ENCODE measurements around the gene TLR6. TPM values are rescaled to one million over a fixed set of nuclear protein-coding genes. Genes with fewer than 3 reads are reported as not detected.
"Not testable (repeated sequence)": the region's sequence is repeated elsewhere in the genome, so short reads cannot be mapped to it uniquely, and the experiment has no call there.

Gene TLR6
- total RNA-seq, 1 donor from 2014 or later, result 1.2 TPM

DNA sequence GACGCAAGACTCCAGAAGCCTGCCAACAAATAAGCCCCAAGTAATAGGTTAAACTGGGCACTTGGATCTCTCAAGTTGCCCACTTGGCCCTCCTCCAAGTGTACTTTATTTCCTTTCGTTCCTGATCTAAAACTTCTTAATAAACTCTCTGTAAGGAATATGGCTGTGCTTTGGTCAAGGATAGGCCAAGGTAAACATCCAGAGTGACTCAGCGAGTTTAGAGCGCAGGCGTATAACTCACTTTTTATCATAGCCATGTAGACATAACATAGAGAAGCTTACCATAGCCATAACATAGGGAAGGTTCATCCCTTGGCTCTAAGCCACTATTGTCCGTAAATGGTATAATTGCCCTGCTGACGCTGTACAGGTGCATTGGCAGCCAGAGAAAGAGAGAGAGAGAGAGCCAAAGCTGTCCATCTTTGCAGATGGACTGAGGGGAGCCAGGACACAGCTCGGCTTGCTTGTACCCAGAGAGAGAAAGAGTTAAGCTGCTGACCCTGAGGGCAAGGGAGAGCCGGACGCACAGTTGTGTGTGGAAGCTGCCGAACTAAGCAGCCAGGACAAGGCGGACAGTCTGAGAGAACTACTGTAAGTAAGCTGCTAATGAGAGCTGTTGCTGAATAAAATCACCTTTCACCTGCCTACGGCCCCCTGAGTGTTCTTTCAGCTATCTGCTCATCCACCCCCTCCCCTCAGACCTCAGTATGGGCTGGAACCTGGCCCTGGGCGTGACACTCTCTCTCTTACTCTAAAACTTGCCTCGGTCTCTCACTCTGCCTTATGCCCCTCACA lies 53.9 kb downstream of the TLR6 start:
- DNase-seq (ENCODE audit: low spot score), result no peak
- intact Hi-C loops (cut with DNase I), result no loop called here

DNA sequence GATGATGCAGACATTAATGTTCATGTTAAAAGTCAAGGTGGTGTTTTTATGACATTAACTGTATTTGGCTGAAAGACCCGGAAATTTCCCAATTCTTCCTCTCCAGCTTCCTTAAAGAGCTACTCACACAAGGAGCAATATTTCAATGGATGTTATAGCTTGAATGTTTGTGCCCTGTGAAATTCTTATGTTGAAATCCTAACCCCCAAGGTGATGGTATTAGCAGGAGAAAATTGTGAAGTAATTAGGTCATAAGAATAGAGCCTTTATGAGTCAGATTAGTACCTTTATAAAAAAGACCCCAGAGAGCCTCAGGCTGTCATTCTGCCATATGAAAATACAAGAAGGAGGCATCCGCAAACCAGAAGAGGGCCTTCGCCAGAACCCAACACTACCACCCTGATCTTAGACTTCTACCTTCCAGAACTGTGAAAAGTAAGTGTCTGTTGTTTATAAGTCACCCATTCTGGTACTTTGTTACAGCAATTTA lies 55.6 kb downstream of the TLR6 start:
- intact Hi-C loops (cut with DNase I), result no loop called here

DNA sequence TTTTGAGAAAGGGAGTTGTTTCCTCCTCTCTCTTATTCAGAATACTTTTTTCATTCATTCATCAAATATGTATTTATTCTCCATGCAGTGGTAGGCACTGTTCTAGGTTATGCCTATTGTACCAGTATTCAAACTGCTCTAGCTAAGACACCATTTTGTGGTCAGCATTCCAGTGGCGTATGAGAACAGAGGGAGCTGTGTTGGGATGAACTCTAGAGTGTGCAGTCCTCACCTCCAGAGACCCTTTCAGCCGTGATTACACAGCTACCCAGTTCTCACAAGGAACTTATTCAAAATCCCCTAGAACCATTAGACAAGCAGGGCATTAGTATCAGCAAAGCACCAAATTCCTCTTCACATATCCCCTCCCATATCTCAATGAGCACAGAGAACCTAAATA lies 56.3 kb downstream of the TLR6 start:
- intact Hi-C loops (cut with DNase I), result no loop called here
- no peak for DNase-seq (ENCODE audit: low spot score)

More for the DNA sequence above, 55.6 kb downstream of the TLR6 start:
- no peak for DNase-seq (ENCODE audit: low spot score)

DNA sequence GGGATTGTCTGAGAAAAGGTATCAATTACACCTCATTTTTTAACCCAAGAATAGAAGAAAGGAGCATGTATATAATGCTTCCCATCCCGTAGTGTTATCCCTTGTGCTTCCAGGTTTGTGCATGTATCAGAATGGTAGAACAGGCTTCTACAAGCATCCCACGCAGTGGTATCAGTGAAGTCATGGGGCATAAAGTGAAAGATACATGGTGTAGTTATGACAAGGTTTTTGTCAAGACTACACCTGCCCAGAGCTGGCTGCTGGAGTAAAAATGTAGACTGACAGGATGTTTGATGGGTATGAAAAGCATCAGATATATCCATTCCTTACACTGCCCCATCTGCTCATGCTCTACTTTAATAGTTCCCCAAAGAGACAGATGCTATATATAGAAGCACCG lies 61.5 kb downstream of the TLR6 start:
- no peak for DNase-seq (ENCODE audit: low spot score)
- intact Hi-C loops (cut with DNase I), result no loop called here

- intact Hi-C loops (cut with DNase I), result no loop called here
These were observed 62.6 kb downstream of the TLR6 start for GRCh38 chr4:38794051-38794450.

GRCh38 chr4:38791010-38791409 lies 65.6 kb downstream of the TLR6 start:
- no peak for DNase-seq (ENCODE audit: low spot score)
- intact Hi-C loops (cut with DNase I), result no loop called here

More at GRCh38 chr4:38794051-38794450, 62.6 kb downstream of the TLR6 start:
- no peak for DNase-seq (ENCODE audit: low spot score)

GRCh38 chr4:38788317-38788716 lies 68.3 kb downstream of the TLR6 start:
- no peak for DNase-seq (ENCODE audit: low spot score)
- intact Hi-C loops (cut with DNase I), result no loop called here

GRCh38 chr4:38787693-38788092 lies 68.9 kb downstream of the TLR6 start:
- DNase-seq (ENCODE audit: low spot score), result no peak
- intact Hi-C loops (cut with DNase I), result no loop called here

DNA sequence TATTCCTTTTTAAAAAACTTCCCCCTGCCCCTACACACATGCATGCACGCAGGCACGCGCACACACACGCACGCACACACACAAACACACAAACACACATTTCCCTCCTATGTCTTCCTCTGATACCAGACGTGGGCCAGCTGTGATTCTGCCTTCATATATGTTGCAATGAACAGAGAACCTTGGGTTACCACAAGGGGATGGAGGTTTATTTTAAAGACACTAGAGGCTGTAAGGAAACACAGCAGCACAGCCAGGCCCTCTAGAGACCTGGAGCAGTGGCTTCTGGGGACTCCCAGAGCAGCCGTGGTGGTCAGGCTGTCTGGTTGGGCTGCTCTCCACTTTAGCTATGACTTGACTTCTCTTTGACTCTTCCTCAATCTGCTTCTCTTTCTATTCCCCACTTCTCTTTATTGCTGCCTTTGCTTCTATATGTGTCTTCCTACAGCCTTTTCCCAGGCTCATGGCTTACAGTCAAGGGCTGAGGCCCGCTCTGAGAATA lies 70.7 kb downstream of the TLR6 start:
- DNase-seq (ENCODE audit: low spot score), result no peak
- intact Hi-C loops (cut with DNase I), result no loop called here

DNA sequence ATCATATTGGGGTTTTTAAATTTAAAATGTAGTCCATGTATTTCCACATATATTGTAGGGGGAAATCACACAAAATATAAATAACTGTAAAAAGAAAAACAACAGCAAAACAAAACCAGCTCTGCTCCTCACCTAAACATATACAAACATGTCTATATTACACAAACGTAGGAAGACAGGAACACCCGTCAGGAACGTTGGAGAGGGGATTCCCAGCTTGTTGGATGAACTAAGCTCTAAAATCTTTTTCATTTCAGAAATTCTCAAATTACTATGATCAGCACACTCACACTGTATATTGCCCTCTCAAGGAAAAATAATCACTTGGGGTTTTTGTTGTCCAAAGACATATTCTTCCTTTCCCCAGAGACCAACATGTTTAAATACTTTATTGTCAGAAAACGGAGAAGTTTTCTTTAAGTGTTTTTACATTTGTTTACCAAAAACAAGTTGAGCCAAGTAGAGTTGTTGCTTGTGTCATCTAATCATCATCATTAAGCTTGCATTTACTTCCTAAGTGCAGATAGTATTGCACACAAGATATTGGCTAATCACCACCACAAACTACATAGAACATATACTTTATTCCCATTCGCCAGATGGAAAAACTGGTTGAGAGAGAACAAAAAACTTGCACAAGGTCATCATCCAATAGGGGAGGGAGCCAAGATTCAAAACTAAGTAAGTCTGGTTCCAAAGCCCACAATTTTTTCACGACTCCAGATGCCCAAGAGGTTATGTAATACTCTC lies 71.4 kb downstream of the TLR6 start:
- intact Hi-C loops (cut with DNase I), result no loop called here
- no peak for DNase-seq (ENCODE audit: low spot score)

GRCh38 chr4:38784141-38784540 lies 72.5 kb downstream of the TLR6 start:
- no peak for DNase-seq (ENCODE audit: low spot score)

GRCh38 chr4:38783109-38783460 lies 73.5 kb downstream of the TLR6 start:
- intact Hi-C loops (cut with DNase I), result no loop called here
- DNase-seq (ENCODE audit: low spot score), result no peak

More at GRCh38 chr4:38784141-38784540, 72.5 kb downstream of the TLR6 start:
- intact Hi-C loops (cut with DNase I), result no loop called here

- DNase-seq (ENCODE audit: low spot score), result no peak
- intact Hi-C loops (cut with DNase I), result no loop called here
These were observed 74.0 kb downstream of the TLR6 start, which contains the start of gene TLR10 for GRCh38 chr4:38782452-38783108. Gene TLR10, minus strand, starts transcription at chr4:38782990. Its CDS starts 7,400 bp downstream, at chr4:38775590.

- no peak for DNase-seq (ENCODE audit: low spot score)
- intact Hi-C loops (cut with DNase I), result no loop called here
These were observed 74.8 kb downstream of the TLR6 start for GRCh38 chr4:38781854-38782261.

DNA sequence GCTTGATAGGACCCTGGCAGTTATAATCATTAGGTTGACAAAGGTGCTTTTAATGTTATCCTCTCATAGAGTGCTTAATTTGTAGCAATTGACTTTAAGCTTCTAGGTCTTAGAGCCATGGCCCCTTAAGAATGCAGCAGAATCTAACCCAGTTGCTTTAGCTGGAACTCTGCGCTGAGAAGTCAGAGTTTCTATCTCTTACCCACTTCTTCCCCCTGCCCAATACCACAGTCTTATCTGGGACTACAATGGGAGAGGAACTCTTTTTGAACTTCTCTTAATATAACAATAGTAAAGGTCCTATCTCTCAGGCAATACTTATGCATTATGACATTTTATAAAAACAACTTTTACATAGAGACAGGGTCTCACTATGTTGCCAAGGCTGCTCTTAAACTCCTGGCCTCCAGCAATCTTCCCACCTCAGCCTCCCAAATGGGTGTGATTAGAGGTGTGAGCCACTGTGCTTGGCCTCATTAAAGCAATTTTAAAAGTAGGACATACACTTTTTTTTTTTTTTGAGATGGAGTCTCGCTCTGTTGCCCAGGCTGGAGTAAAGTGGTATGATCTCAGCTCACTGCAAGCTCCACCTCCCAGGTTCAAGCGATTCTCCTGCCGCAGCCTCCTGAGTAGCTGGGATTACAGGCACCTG lies 75.7 kb downstream of the TLR6 start:
- no peak for DNase-seq (ENCODE audit: low spot score)
- intact Hi-C loops (cut with DNase I), result no loop called here

GRCh38 chr4:38779790-38780189 lies 76.8 kb downstream of the TLR6 start:
- no peak for DNase-seq (ENCODE audit: low spot score)
- intact Hi-C loops (cut with DNase I), result no loop called here

DNA sequence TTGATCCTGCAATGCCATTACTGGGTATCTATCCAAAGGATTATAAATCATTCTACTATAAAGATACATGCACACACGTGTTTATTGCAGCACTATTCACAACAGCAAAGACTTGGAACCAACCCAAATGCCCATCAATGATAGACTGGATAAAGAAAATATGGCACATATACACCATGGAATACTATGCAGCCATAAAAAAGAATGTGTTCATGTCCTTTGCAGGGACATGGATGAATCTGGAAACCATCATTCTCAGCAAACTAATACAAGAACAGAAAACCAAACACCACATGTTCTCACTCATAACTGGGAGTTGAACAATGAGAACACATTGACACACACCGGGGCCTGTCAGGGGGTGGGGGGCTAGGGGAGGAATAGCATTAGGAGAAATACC lies 78.7 kb downstream of the TLR6 start:
- DNase-seq (ENCODE audit: low spot score); intact Hi-C loops (cut with DNase I): not testable (repeated sequence)

GRCh38 chr4:38775326-38775725 lies 81.3 kb downstream of the TLR6 start:
- intact Hi-C loops (cut with DNase I), result no loop called here
- DNase-seq (ENCODE audit: low spot score), result no peak

GRCh38 chr4:38774181-38774955 lies 82.2 kb downstream of the TLR6 start:
- intact Hi-C loops (cut with DNase I), result no loop called here
- no peak for DNase-seq (ENCODE audit: low spot score)

Data from cardiac septum (tissue), 1 donor.